ENCODE data around the gene LRP8.

LRP8 gene

GRCh38 chr1:53328009-53328461 lies at the start of gene LRP8:
TSS of gene LRP8 (minus strand) at chr1:53328070. CDS start at chr1:53327912, 158 bp downstream.
- DNase-seq (ENCODE audit: extremely low read depth in 1 of 2, low read depth in 1 of 2): peak in 1 of 2 donors; percentile 68

DNA sequence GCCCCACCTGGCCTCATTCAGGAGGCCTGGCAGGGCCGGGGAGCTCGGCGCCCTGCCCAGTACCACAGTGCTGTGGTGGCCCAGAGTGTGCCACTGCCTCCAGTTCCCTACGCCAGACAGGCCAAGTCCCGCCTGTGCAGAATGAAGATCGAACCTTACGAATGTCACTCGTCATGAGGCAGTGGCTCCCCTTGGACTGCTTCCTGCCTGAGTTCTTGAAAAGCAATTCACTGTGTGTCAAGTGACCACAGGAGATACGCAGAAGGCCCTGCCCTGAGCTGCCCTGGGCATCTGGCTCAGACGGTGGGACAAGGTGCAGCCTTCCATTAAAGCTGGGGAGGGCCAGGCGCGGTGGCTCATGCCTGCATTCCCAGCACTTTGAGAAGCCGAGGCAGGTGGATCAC lies 49.6 kb upstream of the LRP8 start:
- DNase-seq (ENCODE audit: extremely low read depth in 1 of 2, low read depth in 1 of 2): no peak

- DNase-seq (ENCODE audit: extremely low read depth in 1 of 2, low read depth in 1 of 2): no peak
These were observed 49.0 kb upstream of the LRP8 start for GRCh38 chr1:53376742-53377437.

DNA sequence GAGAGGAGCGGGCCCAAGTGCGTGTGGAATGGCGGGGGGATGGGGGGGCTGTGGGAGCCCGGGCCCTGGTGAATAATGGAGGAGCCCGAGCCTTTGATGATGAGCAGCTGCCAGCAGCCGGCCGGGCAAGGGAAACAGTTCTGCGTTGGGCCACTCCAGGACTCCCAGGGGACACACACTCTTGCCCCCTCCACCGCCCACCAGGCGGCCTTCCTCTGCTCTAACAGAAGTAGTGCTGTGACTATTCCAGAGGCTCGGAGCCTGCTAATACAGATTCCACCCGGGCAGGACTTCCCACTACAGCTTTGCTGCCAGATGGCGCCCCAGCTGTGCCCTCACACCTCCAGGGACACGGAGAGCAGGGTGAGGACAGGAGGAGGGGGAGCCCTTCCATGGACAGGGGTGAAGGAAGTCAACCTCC lies 48.2 kb upstream of the LRP8 start:
- no peak for DNase-seq (ENCODE audit: extremely low read depth in 1 of 2, low read depth in 1 of 2)

DNA sequence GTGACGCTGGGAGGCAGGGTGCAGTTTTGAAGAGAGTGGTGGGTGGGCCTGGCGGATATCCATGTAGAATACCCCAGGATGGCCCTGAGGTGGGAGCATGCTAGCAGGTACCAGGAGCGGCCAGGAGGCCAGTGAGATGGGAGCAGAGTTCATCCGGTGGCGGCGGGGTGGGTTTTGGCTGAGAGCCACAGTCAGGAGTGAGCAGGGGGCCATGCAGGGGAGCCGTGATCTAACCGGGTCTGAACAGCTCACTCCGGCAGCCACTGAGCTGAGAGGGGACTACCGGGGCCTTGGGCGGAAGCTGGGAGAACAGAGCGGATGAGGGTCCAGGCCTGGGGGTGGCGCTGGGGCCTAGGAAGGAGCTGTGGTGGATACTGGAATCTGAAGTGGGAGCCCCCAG lies 47.6 kb upstream of the LRP8 start:
- no peak for DNase-seq (ENCODE audit: extremely low read depth in 1 of 2, low read depth in 1 of 2)

GRCh38 chr1:53373246-53373645 lies 45.4 kb upstream of the LRP8 start:
- no peak for DNase-seq (ENCODE audit: extremely low read depth in 1 of 2, low read depth in 1 of 2)

- DNase-seq (ENCODE audit: extremely low read depth in 1 of 2, low read depth in 1 of 2): no peak
These were observed 44.7 kb upstream of the LRP8 start for GRCh38 chr1:53372501-53372951.

DNA sequence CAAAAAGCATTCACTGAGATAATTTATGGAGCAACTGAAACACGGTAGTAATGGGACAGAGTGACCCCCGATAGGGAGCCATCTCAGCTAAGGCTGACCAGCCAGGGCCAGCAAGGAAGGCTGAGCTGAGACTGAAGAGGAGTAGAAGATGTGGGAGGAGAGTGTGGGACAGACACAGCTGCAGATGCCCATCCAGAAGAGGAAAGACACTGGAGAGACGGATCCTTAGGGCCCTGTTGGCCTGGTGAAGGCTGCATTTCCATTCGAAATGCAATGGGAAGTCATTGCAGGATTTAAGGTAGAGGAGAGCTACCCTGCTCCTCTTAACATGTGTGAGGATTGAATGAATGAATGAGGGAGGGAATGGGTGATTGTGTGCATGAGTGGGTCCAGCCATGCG lies 44.0 kb upstream of the LRP8 start:
- no peak for DNase-seq (ENCODE audit: extremely low read depth in 1 of 2, low read depth in 1 of 2)

DNA sequence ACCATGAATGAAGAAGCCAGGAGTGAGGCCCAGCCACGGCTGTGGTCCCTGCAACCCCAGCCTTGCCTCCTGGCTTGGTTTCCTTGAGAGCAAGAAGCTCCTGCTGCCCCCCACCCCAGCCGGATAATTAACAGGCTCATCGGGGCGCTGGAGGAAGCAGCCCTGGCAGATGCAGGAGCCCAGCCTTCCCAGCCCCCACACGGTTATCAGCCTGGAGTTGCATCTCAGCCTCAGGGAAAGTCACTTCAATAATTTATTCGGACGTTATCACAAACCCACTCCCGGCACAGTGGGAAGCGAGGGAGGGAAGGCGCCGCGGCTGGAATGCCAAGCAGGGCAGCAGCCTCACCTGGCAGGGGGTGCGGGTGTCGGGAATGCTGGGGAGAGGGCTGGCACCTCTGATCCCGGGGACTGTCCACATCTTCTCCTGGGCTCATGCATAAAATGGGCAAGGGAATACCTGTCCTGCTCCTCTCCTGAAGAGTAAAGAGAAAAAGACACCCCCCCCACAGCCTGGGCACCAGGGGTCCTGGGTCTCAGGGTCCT lies 43.3 kb upstream of the LRP8 start:
- DNase-seq (ENCODE audit: extremely low read depth in 1 of 2, low read depth in 1 of 2): no peak

DNA sequence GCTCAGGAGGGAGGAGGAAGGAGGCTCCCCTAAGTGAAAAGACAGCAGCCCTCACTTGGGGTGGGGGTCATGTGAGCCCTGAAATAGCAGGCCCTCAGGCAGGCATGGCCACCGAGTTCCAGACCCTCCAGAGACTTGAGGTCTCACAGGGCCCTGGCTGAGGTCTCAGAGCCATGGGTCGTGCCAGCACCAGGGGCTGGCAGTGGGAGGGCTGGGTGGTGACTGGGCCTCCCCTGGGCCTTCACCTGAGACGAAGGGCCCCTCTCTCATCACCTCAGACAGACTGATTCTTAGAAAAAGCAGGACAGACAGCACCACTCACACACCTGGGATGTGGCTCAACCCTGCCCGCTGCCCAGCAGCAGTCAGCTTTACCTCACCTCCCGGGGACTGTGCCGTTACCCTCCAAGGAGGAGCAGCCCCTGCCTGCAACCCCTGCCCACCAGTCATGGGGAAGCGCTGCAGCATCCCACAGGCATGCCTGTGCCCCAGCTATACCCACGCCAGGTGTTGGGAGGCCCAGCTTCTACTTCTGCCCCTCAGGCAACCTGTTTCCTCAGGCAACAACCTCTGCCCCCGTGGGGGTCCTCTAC lies 42.6 kb upstream of the LRP8 start:
- DNase-seq (ENCODE audit: extremely low read depth in 1 of 2, low read depth in 1 of 2): no peak

- DNase-seq (ENCODE audit: extremely low read depth in 1 of 2, low read depth in 1 of 2): no peak
These were observed 41.9 kb upstream of the LRP8 start for GRCh38 chr1:53369761-53370160.

DNA sequence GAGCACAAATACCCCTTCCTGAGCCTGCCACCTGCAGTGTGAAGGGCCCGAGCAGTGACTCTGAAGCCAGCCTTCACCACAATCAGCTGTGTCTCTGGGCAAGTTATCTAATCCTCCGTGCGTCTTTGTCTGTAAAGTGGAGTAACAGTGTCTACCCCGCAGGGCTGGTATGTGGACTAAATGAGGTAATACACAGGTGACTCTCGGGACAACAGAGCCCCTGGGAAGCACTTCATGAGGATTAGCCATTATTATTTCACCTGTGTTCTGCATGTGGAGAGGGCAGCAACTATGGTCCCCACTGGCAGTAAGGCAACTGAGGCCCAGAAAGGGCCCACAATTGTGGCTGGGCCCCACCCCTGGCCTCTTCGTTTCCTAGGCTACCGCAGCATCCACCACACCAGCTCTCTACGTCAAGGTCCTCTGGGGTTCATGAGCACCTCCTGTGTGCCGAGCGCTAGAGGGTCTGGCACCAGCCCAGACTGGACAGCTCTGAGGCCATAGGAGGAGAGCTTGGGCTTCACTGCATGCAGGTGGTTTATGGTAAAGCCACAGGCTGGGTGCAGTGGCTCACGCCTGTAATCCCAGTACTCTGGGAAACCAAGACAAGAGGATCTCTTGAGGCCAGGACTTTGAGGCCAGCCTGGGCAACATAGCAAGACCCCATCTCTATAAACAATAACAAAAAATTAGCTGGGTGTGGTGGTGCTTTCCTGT lies 41.3 kb upstream of the LRP8 start:
- no peak for DNase-seq (ENCODE audit: extremely low read depth in 1 of 2, low read depth in 1 of 2)

- DNase-seq (ENCODE audit: extremely low read depth in 1 of 2, low read depth in 1 of 2): no peak
These were observed 40.6 kb upstream of the LRP8 start for GRCh38 chr1:53368314-53369033.

GRCh38 chr1:53367503-53368313 lies 39.8 kb upstream of the LRP8 start:
- no peak for DNase-seq (ENCODE audit: extremely low read depth in 1 of 2, low read depth in 1 of 2)

DNA sequence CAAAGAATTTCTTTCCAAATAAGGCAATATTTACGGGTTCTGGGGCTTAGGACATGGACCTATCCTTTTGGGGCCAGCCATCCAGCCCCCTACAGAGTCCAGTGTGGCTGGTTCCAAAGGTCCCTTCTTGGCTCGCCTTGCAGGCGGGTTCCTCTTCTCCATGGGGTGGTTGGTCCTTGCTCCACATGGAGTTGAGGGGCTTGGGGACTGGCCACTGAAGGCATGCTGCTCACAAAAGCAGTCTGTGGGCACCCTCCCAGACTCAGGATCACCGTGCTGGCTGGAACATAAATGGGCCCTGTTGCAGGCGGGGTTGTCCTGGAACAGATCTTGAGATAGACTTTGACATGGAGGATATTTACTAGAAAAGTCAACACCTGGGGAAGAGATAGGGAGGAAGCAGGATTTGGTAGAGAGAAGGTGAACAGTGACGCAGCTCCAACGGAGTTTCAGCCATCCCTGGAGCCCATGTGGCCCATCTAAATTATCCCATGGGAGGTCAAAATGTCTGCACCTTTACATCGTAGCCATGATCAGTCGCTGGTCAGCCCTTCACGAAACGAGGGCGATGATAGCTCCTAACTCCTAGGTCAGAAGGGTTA lies 39.1 kb upstream of the LRP8 start:
- no peak for DNase-seq (ENCODE audit: extremely low read depth in 1 of 2, low read depth in 1 of 2)

GRCh38 chr1:53365437-53366063 lies 37.7 kb upstream of the LRP8 start:
- DNase-seq (ENCODE audit: extremely low read depth in 1 of 2, low read depth in 1 of 2): no peak

DNA sequence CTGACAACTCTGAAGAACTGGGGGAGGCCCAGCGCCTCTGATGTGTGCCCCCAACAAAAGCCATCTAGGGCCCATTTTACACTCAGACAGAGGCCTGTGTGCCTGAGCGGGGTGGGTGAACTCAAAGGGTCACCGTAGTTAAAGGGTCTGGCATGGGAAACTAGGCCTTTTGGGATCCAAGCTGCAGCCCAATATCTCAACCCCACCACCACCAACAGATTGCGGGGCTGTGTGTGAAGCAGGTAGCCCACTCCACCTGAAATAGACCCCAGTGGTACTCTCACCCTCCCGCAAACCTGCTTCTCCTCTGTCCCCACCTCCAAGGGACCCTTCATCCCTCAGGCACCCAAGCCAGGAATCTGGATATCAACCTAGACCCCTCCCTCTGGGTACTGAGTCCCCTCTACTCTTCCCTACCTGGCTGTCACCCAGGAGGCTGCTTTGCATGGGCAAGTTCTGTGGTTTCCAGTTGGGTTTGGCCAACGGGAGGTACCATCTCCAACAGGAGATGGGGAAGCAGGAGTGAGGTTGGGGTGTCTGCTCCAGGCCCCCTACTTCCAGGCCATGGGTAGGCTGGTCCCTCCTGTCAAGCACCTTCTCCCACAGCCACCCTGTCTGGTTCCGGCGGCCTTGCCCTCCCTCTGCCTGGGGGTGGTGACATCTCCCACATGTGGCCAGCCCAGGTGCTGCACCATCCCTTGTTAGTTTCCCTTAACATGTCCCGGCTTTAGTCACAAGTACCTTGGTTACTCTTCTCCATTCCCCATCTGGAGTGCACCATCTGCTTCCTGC lies 35.2 kb upstream of the LRP8 start:
- no peak for DNase-seq (ENCODE audit: extremely low read depth in 1 of 2, low read depth in 1 of 2)

- DNase-seq (ENCODE audit: extremely low read depth in 1 of 2, low read depth in 1 of 2): no peak
These were observed 34.4 kb upstream of the LRP8 start for GRCh38 chr1:53362270-53362669.

All from activated CD8-positive, alpha-beta memory T cell treated with anti-CD3 and anti-CD28 coated beads for 1 hour (primary cell).